Endothelial cell of umbilical vein (primary cell): ENCODE data around the gene XDH. TPM values are rescaled to one million over a fixed set of nuclear protein-coding genes. Genes with fewer than 3 reads are reported as not detected.

Experiments used
- BruUV-seq: library from RNA; stranded (reverse); fragments of 400-500 nt; replicated peaks from 2 replicates; lab custom pipeline; 2021; lab: Mats Ljungman, UMichigan
- CTCF ChIA-PET: fragments of 300-600, 350-600 bp; sonication (Branson Sonifier 250); formaldehyde crosslinking; loops from one replicate; lab custom pipeline; 2021; ENCODE audit warnings: antibody characterized with exemption, inconsistent platforms; lab: Charles Lee
- POLR2A ChIA-PET: fragments of 300-600, 350-600 bp; sonication (Branson Sonifier 250); formaldehyde crosslinking; loops from one replicate; lab custom pipeline; 2021; ENCODE audit warnings: antibody characterized with exemption, inconsistent platforms; lab: Charles Lee
- DNase-seq: peaks from one replicate; pipeline ENCODE4 v3.0.0-alpha.2; 2011; ENCODE audit warnings: low read depth, low spot score
- FAIRE-seq: peaks from 2 replicates; lab custom pipeline; 2011; peaks lifted over from hg19 to GRCh38; lab: Jason Lieb, UNC
- H2AFZ ChIP-seq: 2 replicates; pipeline ENCODE4 v1.6.0; 2012; ENCODE audit warnings: low read depth, low read length, control low read depth, inconsistent platforms
- H3K27ac ChIP-seq: 2 replicates; pipeline ENCODE4 v1.5.1; 2011; ENCODE audit warnings: low read depth, mild to moderate bottlenecking, control low read depth, low read length, moderate library complexity; ENCODE audit not compliant: insufficient read depth
- H3K27me3 ChIP-seq, 2 experiments: 2 replicates each; pipeline versions ENCODE4 v1.6.0 to v1.6.1; 2011; ENCODE audit warnings: low read length in 2 of 2, mixed read lengths in 1 of 2; ENCODE audit not compliant: control insufficient read depth in 2 of 2, insufficient read depth in 2 of 2
- H3K36me3 ChIP-seq, 2 experiments: 2 replicates in 1 of 2; 3 replicates in 1 of 2; pipeline ENCODE4 v1.5.1; 2011; ENCODE audit warnings: low read length in 2 of 2, mild to moderate bottlenecking in 1 of 2, moderate library complexity in 1 of 2; ENCODE audit not compliant: control insufficient read depth in 2 of 2, insufficient read depth in 2 of 2; ENCODE audit errors: extremely low read depth in 1 of 2
- H3K4me1 ChIP-seq: 3 replicates; pipeline ENCODE4 v1.5.1; 2011; ENCODE audit warnings: mild to moderate bottlenecking, low read length; ENCODE audit not compliant: control insufficient read depth, insufficient read depth; ENCODE audit errors: extremely low read depth
- H3K4me2 ChIP-seq: 2 replicates; pipeline ENCODE4 v1.6.1; 2011; ENCODE audit warnings: low read length, control low read depth, mixed read lengths; ENCODE audit not compliant: insufficient read depth
- H3K4me3 ChIP-seq, 3 experiments: fragments of 200-600 bp in 1 of 3; sonication (generic), shearing (Covaris generic) in 1 of 3; replicated peaks in 1 of 3; 2 replicates each; pipeline ENCODE4 v1.5.1; 2011 to 2016; ENCODE audit warnings: control low read depth in 3 of 3, low read length in 3 of 3, mild to moderate bottlenecking in 2 of 3, inconsistent platforms in 1 of 3, low read depth in 1 of 3, moderate library complexity in 1 of 3; ENCODE audit not compliant: insufficient read depth in 1 of 3
- H3K79me2 ChIP-seq: 2 replicates; pipeline ENCODE4 v1.6.0; 2012; ENCODE audit warnings: low read length, inconsistent platforms; ENCODE audit not compliant: control insufficient read depth, insufficient read depth
- H3K9ac ChIP-seq: replicated peaks from 2 replicates; pipeline ENCODE3; 2011; ENCODE audit warnings: low read length, control low read depth; ENCODE audit not compliant: insufficient read depth; ENCODE audit errors: extremely low read depth
- H3K9me1 ChIP-seq: replicated peaks from 3 replicates; pipeline ENCODE4 v1.6.0; 2011; ENCODE audit warnings: mild to moderate bottlenecking, low read length; ENCODE audit not compliant: control insufficient read depth, insufficient read depth; ENCODE audit errors: extremely low read depth
- H3K9me3 ChIP-seq: replicated peaks from 2 replicates; pipeline ENCODE4 v1.5.1; 2012; ENCODE audit warnings: low read length, inconsistent platforms; ENCODE audit not compliant: control insufficient read depth, insufficient read depth
- H4K20me1 ChIP-seq: replicated peaks from 2 replicates; pipeline ENCODE3; 2011; ENCODE audit warnings: mild to moderate bottlenecking, low read length; ENCODE audit not compliant: control insufficient read depth, insufficient read depth; ENCODE audit errors: extremely low read depth
- CTCF ChIP-seq, 2 donors: IDR thresholded peaks; 1 replicate in 1 of 2; 2 replicates in 1 of 2; pipeline ENCODE4 v1.5.1; 2011; ENCODE audit warnings: low read length in 2 of 2, mild to moderate bottlenecking in 2 of 2, moderate library complexity in 2 of 2, control low read depth in 1 of 2, inconsistent platforms in 1 of 2, low read depth in 1 of 2; ENCODE audit not compliant: insufficient read depth in 1 of 2; ENCODE audit errors: extremely low read depth in 1 of 2
- EZH2 ChIP-seq: IDR thresholded peaks from 2 replicates; pipeline ENCODE4 v1.6.1; 2012; ENCODE audit warnings: borderline replicate concordance, low read depth, mild to moderate bottlenecking, moderate library complexity, low read length, inconsistent platforms; ENCODE audit not compliant: severe bottlenecking
- FOS ChIP-seq: IDR thresholded peaks from 2 replicates; pipeline ENCODE4 v1.6.1; 2011; ENCODE audit warnings: mild to moderate bottlenecking, low read length, moderate library complexity, borderline replicate concordance; ENCODE audit not compliant: insufficient read depth
- GATA2 ChIP-seq: IDR thresholded peaks from 2 replicates; pipeline ENCODE4 v1.7.0; 2011; ENCODE audit warnings: low read depth, mild to moderate bottlenecking, moderate library complexity, mixed read lengths, low read length; ENCODE audit not compliant: insufficient read length, insufficient read depth
- JUN ChIP-seq: IDR thresholded peaks from 2 replicates; pipeline ENCODE4 v1.6.1; 2011; ENCODE audit warnings: borderline replicate concordance, low read depth; ENCODE audit not compliant: insufficient read length, insufficient read depth
- MAX ChIP-seq: IDR thresholded peaks from 2 replicates; pipeline ENCODE4 v1.6.1; 2011; ENCODE audit not compliant: insufficient read depth, insufficient read length
- MYC ChIP-seq: IDR thresholded peaks from one replicate; pipeline ENCODE4 v1.6.1; 2011; ENCODE audit warnings: mild to moderate bottlenecking, low read depth, low read length
- POLR2A ChIP-seq: IDR thresholded peaks from 2 replicates; pipeline ENCODE4 v1.6.1; 2012; ENCODE audit warnings: low read depth, mild to moderate bottlenecking, control low read depth, low read length
- POLR2AphosphoS5 ChIP-seq: IDR thresholded peaks from 2 replicates; pipeline ENCODE4 v1.6.1; 2012; ENCODE audit warnings: low read depth, mild to moderate bottlenecking, control low read depth, low read length, moderate library complexity; ENCODE audit not compliant: insufficient read depth
- dilution Hi-C: fragments of 300-500 bp; cut with MboI; formaldehyde crosslinking; loops from one replicate; pipeline ENCODE4 v1.15.0; 2019; ENCODE audit warnings: low sequenced_read_pairs; ENCODE audit not compliant: extremely low pct_ligation_motif_present
- intact Hi-C: fragments of 100-400 bp; cut with micrococcal nuclease; formaldehyde crosslinking; loops from one replicate; pipeline ENCODE4 v1.10.0; 2022
- polyA plus RNA-seq, 4 experiments: library from polyadenylated mRNA; depleted of rRNA in 3 of 4; stranded (reverse) in 3 of 4; unstranded in 1 of 4; fragments of >200 nt; gene quantifications; 2 replicates each; pipeline versions ENCODE4 v1.2.1 to v1.2.3, GENCODE V29; 2011 to 2012; ENCODE audit warnings: missing spikeins in 1 of 4
- total RNA-seq: library from RNA; stranded (reverse); gene quantifications from 2 replicates; pipeline ENCODE4 v1.2.3, GENCODE V29; 2021

XDH gene
- total and polyA plus RNA-seq, 2 donors (not counting 3 experiments of a cell fraction or from before 2014, with no cell fraction given): not detected

GRCh38 chr2:31428001-31428418, 13.5 kb upstream of the XDH start:
- H3K4me3 ChIP-seq: no peak overlapping the region
- H3K9me3 ChIP-seq: no peaks in the 10 kb centered on the region
- no peaks in the 10 kb centered on the region for H3K36me3 ChIP-seq
- no peaks in the 10 kb centered on the region for H3K27me3 ChIP-seq
- H3K9ac ChIP-seq: no peak overlapping the region
- no peaks in the 10 kb centered on the region for H3K9me1 ChIP-seq
- H3K4me2 ChIP-seq: no peak overlapping the region
- CTCF ChIA-PET: no interaction called here
- H3K79me2 ChIP-seq: no peaks in the 10 kb centered on the region
- H2AFZ ChIP-seq: no peak overlapping the region
- no peak for FAIRE-seq
- dilution Hi-C loops: no loop called here
- intact Hi-C loops: no loop called here
- POLR2A ChIA-PET: no interaction called here
- no TSS peak for BruUV-seq
- no peak overlapping the region for H3K27ac ChIP-seq
- DNase-seq: no peak
- no peaks in the 10 kb centered on the region for H4K20me1 ChIP-seq
- no peak for TF ChIP-seq JUN
- TF ChIP-seq POLR2A: no peak
- no peak for TF ChIP-seq EZH2
- TF ChIP-seq MYC: no peak
- TF ChIP-seq MAX: no peak
- no peaks in the 10 kb centered on the region for H3K4me1 ChIP-seq

- no peak overlapping the region for H3K9ac ChIP-seq
- H3K27ac ChIP-seq: no peak overlapping the region
- ChIA-PET CTCF (no interaction called here), POLR2A (no interaction called here)
- no peaks in the 10 kb centered on the region for H4K20me1 ChIP-seq
- no peaks in the 10 kb centered on the region for H3K9me3 ChIP-seq
- TF ChIP-seq POLR2AphosphoS5: no peak
- no peak for TF ChIP-seq FOS
- no peak for TF ChIP-seq POLR2A
- TF ChIP-seq MAX: no peak
- no peak for TF ChIP-seq JUN
- TF ChIP-seq EZH2: no peak
- no peak for TF ChIP-seq GATA2
- TF ChIP-seq CTCF (IDR thresholded peaks at IDR 0.05; ENCODE audit: extremely low read depth in 1 of 2, insufficient read depth in 1 of 2, low read depth in 1 of 2, low read length in 2 of 2): no peak
- no peak for TF ChIP-seq MYC
- H3K79me2 ChIP-seq: no peaks in the 10 kb centered on the region
- H3K4me1 ChIP-seq: no peaks in the 10 kb centered on the region
- no peaks in the 10 kb centered on the region for H3K9me1 ChIP-seq
- intact Hi-C loops: no loop called here
- H2AFZ ChIP-seq: no peak overlapping the region
- H3K27me3 ChIP-seq: no peaks in the 10 kb centered on the region
- dilution Hi-C loops: no loop called here
- H3K4me3 ChIP-seq: no peak overlapping the region
- no peak for DNase-seq
- H3K36me3 ChIP-seq: no peaks in the 10 kb centered on the region
- no peak for FAIRE-seq
- BruUV-seq: no TSS peak
- H3K4me2 ChIP-seq: no peak overlapping the region
Observed at GRCh38 chr2:31426096-31426495, 11.6 kb upstream of the XDH start.
